T47D (cell line): ENCODE measurements around the gene SHOC1.
A peak's percentile ranks its signal among the peaks of the same experiment; 100 is the strongest.
"Not testable (repeated sequence)": the region's sequence is repeated elsewhere in the genome, so short reads cannot be mapped to it uniquely, and the experiment has no call there.

Experiments
- DNase-seq, 2 experiments: peaks; one replicate each; pipeline versions ENCODE4 v3.0.0 to v3.0.0-alpha.2; 2011 to 2012; ENCODE audit warnings: low read depth in 1 of 2, low spot score in 1 of 2
- JUND ChIP-seq: IDR thresholded peaks from 2 replicates; pipeline ENCODE4 v1.6.1; 2012; ENCODE audit warnings: low read depth
- in situ Hi-C: cut with HindIII; loops from 2 replicates; pipeline ENCODE4 v1.10.0; 2016; ENCODE audit warnings: low sequenced_read_pairs, low pct_unique_long_range_greater_than_20kb

Gene SHOC1

GRCh38 chr9:111798786-111799185 is 4.0 kb upstream of the SHOC1 start:
- DNase-seq, result no peak
- no peak for TF ChIP-seq JUND
- in situ Hi-C loops, result no loop called here

- DNase-seq, result no peak
- in situ Hi-C loops, result no loop called here
- TF ChIP-seq JUND, result no peak
Observed at GRCh38 chr9:111795557-111795839, 761 bp upstream of the SHOC1 start.

GRCh38 chr9:111791821-111792220 is 2.9 kb downstream of the SHOC1 start:
- DNase-seq, in situ Hi-C loops: not testable (repeated sequence)

- no peak for DNase-seq
- no peak for TF ChIP-seq JUND
- in situ Hi-C loops, result no loop called here
Observed at GRCh38 chr9:111789881-111790280, 4.9 kb downstream of the SHOC1 start.

GRCh38 chr9:111783857-111784256 is 10.9 kb downstream of the SHOC1 start:
- TF ChIP-seq JUND, result no peak
- no peak for DNase-seq
- in situ Hi-C loops, result no loop called here

GRCh38 chr9:111783424-111783823 is 11.3 kb downstream of the SHOC1 start:
- DNase-seq, result no peak
- TF ChIP-seq JUND, result no peak
- in situ Hi-C loops, result no loop called here

GRCh38 chr9:111766066-111766465 is 28.7 kb downstream of the SHOC1 start:
- in situ Hi-C loops, result loop anchor here (25.0 kb wide), 1 partner anchor 296 kb away; no protein-coding TSS in a partner anchor
- DNase-seq, result no peak
- TF ChIP-seq JUND, result no peak

- no peak for TF ChIP-seq JUND
- in situ Hi-C loops, result loop anchor here (25.0 kb wide), 1 partner anchor 300 kb away; no protein-coding TSS in a partner anchor
Observed at GRCh38 chr9:111762556-111762955, 32.2 kb downstream of the SHOC1 start.

GRCh38 chr9:111759762-111760639 is 34.7 kb downstream of the SHOC1 start:
- peak; percentile 25 to 91 for DNase-seq
- no peak for TF ChIP-seq JUND

More at GRCh38 chr9:111762556-111762955, 32.2 kb downstream of the SHOC1 start:
- no peak for DNase-seq

GRCh38 chr9:111754800-111755199 is 39.9 kb downstream of the SHOC1 start:
- in situ Hi-C loops, result loop anchor here (25.0 kb wide), 1 partner anchor 308 kb away; no protein-coding TSS in a partner anchor
- DNase-seq, result no peak
- no peak for TF ChIP-seq JUND

More at GRCh38 chr9:111759762-111760639, 34.7 kb downstream of the SHOC1 start:
- in situ Hi-C loops, result loop anchor here (25.0 kb wide), 1 partner anchor 302 kb away; no protein-coding TSS in a partner anchor

- TF ChIP-seq JUND, result no peak
Observed at GRCh38 chr9:111752455-111752854, 42.3 kb downstream of the SHOC1 start.

More at GRCh38 chr9:111752455-111752854, 42.3 kb downstream of the SHOC1 start:
- no peak for DNase-seq
- in situ Hi-C loops, result loop anchor here (25.0 kb wide), 1 partner anchor 310 kb away; no protein-coding TSS in a partner anchor
